Glomerular visceral epithelial cell (primary cell): Measurements from ENCODE around the gene FAM228B.
A peak's percentile ranks its signal among the peaks of the same experiment; 100 is the strongest.
"Not testable (repeated sequence)": the region's sequence is repeated elsewhere in the genome, so short reads cannot be mapped to it uniquely, and the experiment has no call there.

ENCODE experiments used
- DNase-seq: peaks from one replicate; pipeline ENCODE4 v3.0.0-alpha.2; 2016; ENCODE audit errors: extremely low spot score

The FAM228B gene

DNA sequence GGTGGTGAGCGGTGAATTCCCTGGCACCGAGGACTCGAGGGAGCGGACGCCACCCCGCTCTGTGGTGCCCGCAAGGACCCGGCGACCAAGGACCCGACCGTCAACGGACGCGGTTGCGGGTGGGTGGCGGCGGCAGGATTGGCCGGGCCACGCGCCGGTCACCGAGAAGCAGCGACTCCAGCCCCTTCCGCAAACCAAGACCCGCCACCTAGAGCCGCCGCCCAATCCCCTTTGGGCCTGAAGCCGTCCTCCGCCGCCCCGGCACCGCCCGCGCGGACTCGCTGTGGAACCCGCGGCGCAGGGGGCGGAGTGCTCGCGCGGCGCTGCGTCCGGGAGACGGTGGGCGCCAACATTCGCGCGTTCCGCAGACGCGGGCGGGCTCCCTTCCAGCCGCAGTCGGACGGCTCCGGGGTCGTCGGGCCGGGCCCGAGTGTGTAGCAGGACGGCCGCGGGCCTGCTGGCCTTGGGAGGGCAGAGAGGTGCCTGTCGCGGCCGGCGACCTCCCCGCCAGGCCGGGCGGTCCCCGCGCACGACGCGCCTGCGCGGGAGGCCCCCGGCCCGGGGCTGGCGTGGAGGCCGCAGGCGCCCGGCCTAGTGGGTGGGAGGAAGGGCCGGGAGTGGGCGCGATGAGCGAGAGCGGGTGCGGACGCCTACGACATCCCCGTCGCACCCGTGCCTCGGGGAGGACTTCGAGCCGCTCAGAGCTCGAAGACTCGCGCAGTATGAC lies at the start of gene FAM228B, which contains the start of gene PFN4:
FAM228B (plus strand) TSS at position 275 of the 727 bp plus-strand sequence. CDS start 893 bp downstream, outside the sequence.
PFN4 (minus strand) TSS at position 140 of the 727 bp plus-strand sequence. CDS start 799 bp downstream, outside the sequence.
- DNase-seq, result peak; percentile 83

DNA sequence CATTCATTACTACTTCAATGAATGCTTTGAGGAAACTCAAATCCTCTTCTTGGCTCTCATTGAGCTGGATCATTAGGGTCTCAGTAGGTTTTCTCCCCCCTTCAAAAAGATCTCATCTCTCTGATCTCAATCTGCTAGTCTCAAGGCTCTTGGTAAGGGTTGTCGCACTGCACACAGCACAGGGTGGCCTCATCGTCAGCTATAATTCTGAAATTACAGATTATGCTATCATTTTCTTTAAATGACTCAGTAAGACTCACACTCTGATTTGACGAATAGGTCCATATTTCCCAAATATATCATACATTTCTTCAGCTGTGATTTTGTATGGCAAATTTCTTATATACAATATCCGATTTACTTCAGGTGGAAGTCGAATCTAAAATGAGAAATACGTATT lies 49.5 kb upstream of the FAM228B start:
- no peak for DNase-seq

DNA sequence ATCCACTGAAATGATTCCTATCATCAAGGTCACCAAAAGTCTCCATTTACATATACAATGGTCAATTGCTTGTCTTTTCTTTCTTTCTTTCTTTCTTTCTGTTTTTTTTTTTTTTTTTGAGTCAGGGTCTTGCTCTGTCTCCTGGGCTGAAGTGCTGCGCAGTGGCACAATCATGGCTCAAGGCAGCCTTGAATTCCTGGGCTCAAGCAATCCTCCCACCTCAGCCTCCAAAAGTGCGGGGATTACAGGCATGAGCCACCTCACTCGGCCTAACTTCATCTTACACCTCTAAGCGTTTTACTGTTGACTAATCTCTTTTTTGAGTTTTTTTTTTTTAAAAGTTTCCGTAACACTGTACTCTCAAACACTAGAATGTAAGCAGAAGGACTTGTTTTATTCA lies 48.0 kb upstream of the FAM228B start:
- DNase-seq, result no peak

DNA sequence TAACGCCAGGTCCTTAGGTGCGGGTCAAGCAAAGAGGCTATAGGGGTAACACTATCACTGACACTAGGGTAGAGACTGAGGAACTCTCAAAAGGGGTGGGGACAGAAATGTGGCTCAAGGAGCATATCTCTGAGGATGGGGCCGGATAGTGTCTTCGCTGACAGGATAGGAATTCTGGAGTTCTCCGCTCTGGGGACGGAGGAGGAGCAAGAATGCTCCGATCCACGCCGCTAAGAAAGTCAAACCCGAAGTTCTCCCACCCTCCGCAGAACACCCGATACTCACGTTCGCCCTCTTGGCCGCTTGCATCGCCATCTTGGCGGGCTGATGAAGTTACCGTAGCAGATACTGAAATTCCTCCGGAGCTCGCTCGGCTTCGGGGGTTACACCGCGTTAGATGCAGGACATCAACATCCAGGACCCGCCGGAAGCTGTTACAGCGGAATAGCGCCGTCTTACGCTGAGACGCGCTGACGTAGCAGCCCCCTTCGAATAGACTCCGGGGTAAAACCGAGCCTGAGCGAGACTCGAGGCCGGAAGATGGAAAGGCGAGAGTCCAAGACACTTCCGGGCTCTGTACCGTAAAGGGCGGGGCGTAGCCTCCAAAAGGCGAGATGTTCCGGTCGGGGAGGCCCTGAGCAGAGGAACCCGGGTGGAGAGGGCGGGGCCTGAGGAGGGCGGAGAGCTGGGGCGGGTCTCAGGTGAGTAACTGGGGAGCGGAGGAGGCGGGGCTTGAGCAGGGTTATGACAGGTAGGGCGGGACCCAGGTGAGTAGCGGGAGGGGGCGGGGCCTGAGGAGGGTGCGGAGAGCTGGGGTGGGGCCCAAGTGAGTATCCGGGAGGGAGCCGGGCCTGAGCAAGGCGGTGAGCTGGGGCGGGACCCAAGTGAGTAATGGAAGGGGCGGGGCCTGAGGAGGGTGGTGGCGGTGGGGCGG lies 47.1 kb upstream of the FAM228B start, which contains the start of gene SF3B6:
SF3B6 (minus strand) TSS at position 412 of the 934 bp plus-strand sequence; CDS start at position 315, 97 bp downstream.
- peak; percentile 98 for DNase-seq

DNA sequence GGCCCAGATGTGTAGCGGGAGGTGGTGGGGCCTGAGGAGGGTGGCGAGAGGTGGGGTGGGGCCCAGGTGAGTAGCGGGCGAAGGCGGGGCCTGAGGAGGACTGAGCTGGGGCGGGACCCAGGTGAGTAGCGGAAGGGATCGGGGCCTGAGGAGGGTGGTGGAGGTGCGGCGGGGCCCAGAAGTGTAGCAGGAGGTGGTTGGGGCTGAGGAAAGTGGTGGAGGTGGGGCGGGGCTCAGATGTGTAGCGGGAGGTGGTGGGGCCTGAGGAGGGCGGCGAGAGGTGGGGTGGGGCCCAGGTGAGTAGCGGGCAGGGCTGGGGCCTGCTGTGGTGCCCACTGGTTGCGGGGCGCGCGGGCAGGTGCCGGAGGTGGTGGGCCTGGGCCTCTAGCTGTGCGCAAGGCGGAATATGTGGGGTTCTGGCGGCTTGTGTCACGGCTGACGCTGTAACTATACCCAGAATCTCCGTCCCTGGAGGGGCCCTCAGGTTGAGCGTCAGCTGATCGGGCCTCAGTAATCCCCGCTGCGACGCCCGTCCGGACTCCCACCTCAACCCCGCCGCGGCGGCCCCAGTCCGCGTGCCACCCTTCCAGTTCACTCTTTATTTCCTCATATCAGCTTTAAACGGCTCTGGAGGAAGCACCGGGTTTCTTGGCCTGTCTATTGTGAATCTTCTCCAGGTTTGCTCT lies 46.3 kb upstream of the FAM228B start:
- peak; percentile 16 for DNase-seq

DNA sequence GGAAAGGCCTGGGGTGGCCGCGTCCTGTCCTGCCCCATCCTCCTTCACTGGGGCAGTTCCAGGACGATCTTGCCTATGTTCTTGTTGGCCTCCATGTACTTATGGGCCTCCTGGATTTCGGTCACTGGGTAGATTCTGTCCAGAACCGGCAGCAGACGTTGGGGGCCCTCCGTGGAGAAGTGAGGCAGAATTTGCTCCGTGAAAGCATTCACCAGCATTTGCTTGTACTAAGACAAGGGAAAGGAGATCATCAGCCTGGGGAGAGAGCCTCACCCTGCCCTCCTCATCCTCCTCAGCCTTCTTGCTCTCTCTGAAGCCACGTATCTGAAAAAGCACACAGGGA lies 45.8 kb upstream of the FAM228B start:
- no peak for DNase-seq

DNA sequence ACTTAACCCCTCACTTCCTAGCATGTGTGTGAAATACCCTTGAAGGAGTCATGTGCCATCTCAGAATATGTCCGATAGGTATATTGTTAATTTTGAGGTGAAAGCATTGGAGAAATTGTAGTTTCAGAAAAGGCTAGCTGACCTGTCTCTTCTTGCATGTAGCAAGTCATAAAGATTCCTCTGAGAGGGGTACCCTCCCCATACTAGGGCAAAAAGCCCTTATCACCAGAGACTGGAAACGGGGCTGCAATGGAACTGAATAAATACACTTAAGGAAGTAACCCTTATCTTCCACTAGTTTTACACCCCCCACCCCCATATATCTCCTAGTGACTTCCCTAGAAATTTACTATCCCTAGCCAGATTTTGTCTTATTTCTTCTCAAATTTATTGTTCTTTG lies 45.4 kb upstream of the FAM228B start:
- DNase-seq, result no peak

DNA sequence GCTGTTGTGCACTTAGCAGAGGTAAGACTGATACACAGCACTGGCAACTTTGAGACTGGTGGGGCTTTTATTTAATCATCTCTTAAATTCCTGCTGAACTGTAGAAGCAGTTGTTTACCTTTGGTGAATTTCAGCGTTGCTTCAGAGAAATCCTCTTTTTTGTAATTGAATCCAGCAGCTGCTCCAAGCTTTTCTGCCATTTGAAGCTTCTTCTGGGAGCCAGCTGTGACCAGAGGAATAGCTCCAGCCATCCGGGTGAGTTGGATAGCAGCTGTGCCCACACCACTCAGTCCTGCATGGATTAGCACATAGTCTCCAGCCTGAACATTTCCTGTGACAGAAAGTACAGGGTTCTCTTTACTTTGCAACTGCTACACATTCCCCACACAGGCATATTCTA lies 42.6 kb upstream of the FAM228B start:
- DNase-seq, result no peak

DNA sequence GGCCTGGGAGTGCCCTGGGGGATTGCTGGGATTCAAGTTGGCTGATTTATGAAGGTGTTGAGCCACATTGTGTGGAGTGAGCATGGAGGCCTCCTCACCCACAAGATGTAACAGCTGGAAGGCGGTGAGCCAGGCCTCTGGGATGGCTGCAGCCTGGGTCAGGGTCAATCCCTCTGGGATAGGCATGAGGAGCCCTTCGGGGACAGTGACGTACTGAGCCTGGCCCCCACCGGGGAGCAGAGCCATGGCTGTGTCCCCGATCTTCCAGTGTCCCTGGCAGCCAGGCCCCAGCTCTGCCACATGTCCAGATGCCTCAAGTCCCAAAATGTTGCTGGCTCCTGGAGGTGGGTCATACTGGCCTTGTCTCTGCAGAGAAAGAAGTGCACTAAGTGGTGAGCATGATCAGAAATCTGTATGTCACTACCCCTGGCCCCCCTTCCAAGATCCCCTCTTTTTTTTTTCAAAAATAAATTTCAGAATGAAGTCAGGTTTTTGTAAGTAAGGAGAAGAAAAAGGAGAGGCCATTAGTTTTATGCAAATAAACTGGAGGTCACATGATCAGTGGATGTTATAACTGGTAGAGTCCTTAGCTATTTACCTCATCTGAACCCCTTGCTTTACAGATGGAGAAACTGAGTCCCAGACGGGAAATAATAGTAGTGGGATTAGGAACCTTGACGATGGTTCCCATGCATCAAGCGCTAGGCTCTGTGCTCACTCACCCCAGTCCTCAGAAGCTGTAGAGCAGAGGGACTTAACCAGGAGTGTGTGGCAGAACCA lies 40.3 kb upstream of the FAM228B start:
- no peak for DNase-seq

DNA sequence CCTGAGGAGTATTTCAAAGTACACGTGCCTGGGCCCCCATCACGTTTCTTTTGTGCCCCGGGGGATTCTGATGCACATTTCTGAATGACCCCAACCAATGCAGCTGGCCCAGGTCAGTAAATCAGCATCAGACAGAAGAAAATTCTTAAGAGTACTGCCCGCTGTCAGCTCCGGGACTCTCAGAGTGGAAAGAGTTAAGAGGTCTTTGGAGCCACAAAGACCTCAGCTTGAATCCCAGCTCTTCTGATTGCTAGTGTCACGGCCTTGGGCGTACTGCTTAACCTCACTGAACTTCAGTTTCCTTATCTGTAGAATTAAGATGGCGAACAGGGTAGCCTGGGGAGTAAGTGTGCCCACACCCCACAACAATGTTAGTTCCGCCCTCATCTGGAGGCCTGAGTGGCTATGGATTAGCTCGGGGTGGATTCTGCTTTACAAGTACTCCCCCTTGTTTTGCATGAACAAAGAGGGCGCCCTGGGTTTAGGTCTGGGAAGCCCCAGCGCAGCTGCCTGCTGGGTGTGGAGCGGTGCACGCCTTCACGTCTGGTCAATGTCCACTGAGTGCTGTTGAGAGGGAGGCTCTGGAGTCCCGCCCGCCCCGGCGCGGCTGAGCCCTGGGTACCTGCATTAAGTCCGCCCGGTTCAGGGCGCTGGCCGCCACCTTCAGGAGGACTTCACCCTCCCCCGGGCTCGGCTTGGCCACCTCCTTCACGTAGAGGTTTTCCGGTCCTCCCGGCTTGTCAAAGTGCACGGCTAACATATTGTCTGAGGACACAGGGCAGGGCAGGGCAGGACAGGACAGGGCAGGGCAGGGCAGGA lies 39.5 kb upstream of the FAM228B start:
- peak; percentile 89 for DNase-seq

DNA sequence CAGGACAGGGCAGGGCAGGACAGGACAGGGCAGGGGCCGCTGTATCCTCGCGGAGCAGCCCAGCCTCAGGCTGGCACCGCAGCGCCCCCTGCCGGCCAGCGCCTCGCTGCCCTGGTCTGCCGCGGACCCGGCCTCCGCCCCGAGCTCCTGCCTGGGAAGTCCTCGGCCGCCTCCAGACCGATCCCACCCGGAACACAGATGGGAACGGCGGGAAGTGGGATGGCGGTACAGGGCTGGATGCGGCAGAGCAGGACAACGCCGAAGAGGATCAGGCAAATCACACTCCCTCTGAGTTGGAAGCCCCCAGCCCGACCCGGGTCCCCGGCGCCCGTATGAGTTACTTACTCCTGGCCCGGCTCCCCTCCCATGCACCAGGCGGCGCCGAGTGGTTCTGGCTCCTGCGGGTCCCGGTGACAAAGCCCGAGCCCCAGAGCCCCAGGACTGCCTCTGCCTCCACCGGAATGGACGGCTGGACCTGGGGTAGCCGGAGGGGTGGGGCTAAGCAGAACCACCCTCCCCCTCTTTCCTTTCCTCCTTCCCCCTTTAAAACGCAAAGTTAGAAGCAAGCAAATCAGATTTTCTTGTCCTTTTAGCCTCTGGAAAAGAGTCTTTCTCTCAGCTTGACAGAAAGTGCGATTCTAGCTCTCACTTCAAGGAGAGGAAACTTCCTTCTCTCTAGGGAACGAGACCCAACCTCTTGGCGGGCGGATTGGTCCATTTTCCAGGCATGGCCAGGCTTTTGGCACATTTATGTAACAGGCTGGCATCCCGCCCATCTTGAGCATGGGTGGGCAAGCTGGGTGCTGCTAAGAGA lies 38.7 kb upstream of the FAM228B start, which contains the start of gene TP53I3:
TP53I3 (minus strand) TSS at position 449 of the 814 bp plus-strand sequence. CDS start 508 bp downstream, outside the sequence.
- peak; percentile 92 for DNase-seq

DNA sequence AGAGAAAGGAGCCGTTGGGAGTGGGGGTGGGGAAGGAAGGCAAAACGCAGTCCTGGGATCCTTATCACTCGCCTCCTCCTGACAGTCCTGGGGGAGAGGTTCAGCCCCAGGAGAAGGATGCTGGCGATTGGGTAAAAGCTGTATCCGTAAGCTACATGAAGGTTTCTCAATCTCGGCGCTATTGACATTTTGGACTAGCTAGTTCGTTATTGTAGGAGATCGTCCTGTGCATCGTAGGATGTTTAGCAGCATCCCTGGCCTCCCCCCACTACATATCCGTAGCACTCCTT lies 38.1 kb upstream of the FAM228B start:
- no peak for DNase-seq

DNA sequence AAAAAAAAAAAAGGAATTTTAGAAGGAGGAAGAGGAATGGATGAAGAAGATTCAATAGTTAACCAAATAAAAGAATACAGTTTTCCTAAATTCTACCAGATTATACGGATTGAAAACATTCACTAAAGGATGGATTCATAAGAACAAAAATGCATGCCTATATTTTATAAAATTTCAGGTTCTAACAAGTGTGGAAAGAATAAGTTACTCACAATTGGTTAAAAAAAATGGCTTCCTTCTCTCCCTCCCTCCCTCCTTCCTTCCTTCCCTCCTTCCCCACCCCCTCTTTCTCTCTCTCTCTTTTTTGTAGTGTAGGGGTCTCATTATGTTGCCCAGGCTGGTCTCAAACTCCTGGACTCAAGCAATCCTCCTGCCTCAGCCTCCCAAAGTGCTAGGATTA lies 37.0 kb upstream of the FAM228B start:
- DNase-seq, result no peak

DNA sequence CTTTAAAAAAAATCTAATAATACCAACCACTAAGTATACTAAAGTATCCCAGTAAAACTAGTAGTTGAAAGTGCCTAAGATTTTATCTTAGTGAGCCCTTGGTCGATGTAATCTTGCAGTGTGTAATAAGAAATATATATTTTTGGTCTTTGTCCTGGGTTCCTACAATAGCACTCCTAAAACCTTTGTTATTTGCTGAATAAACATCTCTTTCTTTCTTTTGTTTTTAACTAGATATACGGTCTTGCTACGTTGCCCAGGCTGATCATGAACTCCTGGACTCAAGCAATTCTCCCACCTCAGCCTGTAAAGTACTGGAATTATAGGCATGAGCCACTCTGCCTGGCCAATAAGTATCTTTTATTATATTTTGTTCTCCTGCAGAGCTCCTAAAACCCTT lies 36.2 kb upstream of the FAM228B start:
- no peak for DNase-seq

DNA sequence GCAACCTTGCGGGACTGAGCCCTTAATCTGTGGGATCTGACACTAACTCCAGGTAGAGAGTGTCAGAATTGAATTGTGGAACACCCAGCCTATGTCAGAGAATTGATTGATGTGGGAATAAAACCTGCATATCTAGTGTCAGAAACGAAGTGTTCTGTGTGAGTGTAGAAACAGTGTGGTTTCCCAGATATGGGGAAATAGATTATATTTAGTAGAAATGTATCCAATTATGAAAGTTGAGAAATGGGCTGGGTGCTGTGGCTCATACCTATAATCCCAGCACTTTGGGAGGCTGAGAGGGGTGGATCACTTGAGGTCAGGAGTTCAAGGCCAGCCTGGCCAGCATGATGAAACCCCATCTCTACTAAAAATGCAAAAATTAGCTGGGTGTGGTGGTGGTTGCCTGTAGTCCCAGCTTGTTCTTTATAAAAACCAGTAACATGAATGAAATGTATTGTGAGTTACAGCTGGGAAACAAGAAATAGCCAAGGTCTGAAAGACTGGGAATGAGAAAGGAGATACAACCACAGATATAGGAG lies 34.4 kb upstream of the FAM228B start:
- DNase-seq, result no peak

DNA sequence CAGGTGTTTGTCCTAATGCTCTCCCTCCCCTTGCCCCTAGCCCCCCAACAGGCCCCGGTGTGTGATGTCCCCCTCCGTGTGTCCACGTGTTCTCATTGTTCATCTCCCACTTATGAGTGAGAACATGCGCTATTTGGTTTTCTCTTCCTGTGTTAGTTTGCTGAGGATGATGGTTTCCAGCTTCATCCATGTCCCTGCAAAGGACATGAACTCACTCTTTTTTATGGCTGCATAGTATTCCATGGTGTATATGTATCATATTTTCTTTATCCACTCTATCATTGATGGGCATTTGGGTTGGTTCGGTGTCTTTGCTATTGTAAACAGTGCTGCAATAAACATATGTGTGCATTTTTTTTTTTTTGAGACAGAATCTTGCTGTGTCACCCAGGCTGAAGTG lies 30.0 kb upstream of the FAM228B start:
- DNase-seq, result not testable (repeated sequence)

DNA sequence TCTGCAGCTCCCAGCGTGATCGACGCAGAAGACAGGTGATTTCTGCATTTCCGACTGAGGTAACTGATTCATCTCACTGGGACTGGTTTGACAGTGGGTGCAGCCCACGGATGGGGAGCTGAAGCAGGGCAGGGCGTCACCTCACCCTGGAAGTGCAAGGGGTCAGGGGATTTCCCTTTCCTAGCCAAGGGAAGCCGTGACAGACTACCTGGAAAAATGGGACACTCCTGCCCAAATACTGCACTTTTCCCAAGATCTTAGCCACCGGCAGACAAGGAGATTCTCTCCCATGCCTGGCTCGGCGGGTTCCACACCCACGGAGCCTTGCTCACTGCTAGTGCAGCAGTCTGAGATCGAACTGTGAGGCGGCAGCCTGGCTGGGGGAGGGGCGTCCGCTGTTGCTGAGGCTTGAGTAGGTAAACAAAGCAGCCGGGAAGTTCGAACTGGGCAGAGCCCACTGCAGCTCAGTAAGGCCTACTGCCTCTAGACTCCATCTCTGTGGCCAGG lies 28.0 kb upstream of the FAM228B start:
- DNase-seq, result not testable (repeated sequence)

DNA sequence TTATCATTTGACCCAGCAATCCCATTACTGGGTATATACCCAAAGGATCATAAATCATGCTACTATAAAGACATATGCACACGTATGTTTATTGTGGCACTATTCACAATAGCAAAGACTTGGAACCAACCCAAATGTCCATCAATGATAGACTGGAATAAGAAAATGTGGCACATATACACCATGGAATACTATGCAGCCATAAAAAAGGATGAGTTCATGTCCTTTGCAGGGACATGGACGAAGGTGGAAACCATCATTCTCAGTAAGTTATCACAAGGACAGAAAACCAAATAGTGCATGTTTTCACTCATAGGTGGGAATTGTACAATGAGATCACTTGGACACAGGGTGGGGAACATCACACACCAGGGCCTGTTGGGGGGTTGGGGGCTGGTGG lies 22.5 kb upstream of the FAM228B start:
- not testable (repeated sequence) for DNase-seq

DNA sequence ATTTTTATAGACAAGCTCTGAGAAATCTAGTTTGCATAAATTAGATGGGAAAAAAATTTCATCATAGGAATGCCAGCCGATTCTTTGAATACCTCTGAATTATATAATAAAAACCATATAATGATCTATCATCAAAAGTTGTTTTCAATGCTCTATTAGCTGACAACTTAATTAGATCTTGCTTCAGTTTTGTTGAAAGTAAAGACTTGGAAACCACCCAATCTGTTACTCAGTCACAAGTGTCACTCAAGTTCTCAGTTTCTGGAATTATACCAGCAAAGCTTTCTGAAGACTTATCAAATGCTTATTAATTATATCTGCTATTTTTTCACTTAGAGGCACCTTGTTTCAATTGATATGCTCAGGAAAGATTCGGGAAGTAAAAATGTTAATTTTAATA lies 21.3 kb upstream of the FAM228B start:
- DNase-seq, result no peak
